HCT116 (cell line): ENCODE data around the gene TMEM47. TPM values are rescaled to one million over a fixed set of nuclear protein-coding genes. Genes with fewer than 3 reads are reported as not detected.

Experiments used
- ATAC-seq: fragments of 200-7000 bp; cut with Tn5 transposase; 2 replicates; pipeline ENCODE4 v1.9.1; 2020; ENCODE audit warnings: mild to moderate bottlenecking, moderate library complexity
- BruUV-seq: library from RNA; stranded (reverse); fragments of 400-500 nt; replicated peaks from 2 replicates; lab custom pipeline; 2021; lab: Mats Ljungman, UMichigan
- CTCF ChIA-PET: fragments of 300-600 bp; sonication (Branson Sonifier 250); formaldehyde crosslinking; loops from one replicate; lab custom pipeline; 2021; ENCODE audit warnings: antibody characterized with exemption; lab: Charles Lee
- POLR2A ChIA-PET: fragments of 300-600, 350-600 bp; sonication (Branson Sonifier 250); formaldehyde crosslinking; loops from one replicate; lab custom pipeline; 2021; ENCODE audit warnings: antibody characterized with exemption; lab: Charles Lee
- RAD21 ChIA-PET, 2 experiments: fragments of 300-600 bp; sonication (Branson Sonifier 250); formaldehyde crosslinking; loops; one replicate each; lab custom pipeline; 2023; ENCODE audit warnings: low total read pairs in 2 of 2; ENCODE audit not compliant: uncharacterized antibody in 2 of 2, unreplicated experiment in 2 of 2, low non-redundant PET in 1 of 2; lab: Charles Lee
- DNase-seq: peaks from one replicate; pipeline ENCODE4 v3.0.0-alpha.2; 2010; ENCODE audit warnings: low read depth, low spot score
- H2AFZ ChIP-seq: fragments of 200-600 bp; shearing (Covaris generic), sonication (generic); 2 replicates; pipeline ENCODE4 v1.6.1; 2017; ENCODE audit warnings: low read depth, mixed run types, mixed read lengths, antibody characterized with exemption, low read length; ENCODE audit not compliant: poor library complexity, severe bottlenecking
- H3K27ac ChIP-seq: 2 replicates; pipeline ENCODE4 v1.5.1; 2012; ENCODE audit warnings: low read depth, low read length
- H3K27me3 ChIP-seq: fragments of 200-600 bp; sonication (generic); 2 replicates; pipeline ENCODE4 v1.6.1; 2016; ENCODE audit warnings: mixed run types, low read length, mixed read lengths; ENCODE audit not compliant: insufficient read depth
- H3K36me3 ChIP-seq, 2 experiments: fragments of 200-500 bp in 1 of 2; fragments of 200-600 bp in 1 of 2; sonication (Bioruptor generic) in 1 of 2; sonication (generic) in 1 of 2; 2 replicates each; pipeline versions ENCODE4 v1.5.1 to v1.6.1; 2014 to 2016; ENCODE audit warnings: low read length in 2 of 2, inconsistent platforms in 1 of 2, mixed read lengths in 1 of 2, mixed run types in 1 of 2; ENCODE audit not compliant: insufficient read depth in 2 of 2, control insufficient read depth in 1 of 2
- H3K4me1 ChIP-seq, 2 experiments: fragments of 200-600 bp in 1 of 2; sonication (generic) in 1 of 2; 2 replicates each; pipeline versions ENCODE4 v1.5.1 to v1.6.1; 2012 to 2017; ENCODE audit warnings: low read length in 2 of 2, inconsistent platforms in 1 of 2, mild to moderate bottlenecking in 1 of 2, mixed read lengths in 1 of 2, mixed run types in 1 of 2, moderate library complexity in 1 of 2; ENCODE audit not compliant: insufficient read depth in 2 of 2, control insufficient read depth in 1 of 2
- H3K4me2 ChIP-seq: fragments of 200-600 bp; sonication (generic); 2 replicates; pipeline ENCODE4 v1.6.1; 2017; ENCODE audit warnings: mixed run types, low read length, mixed read lengths
- H3K4me3 ChIP-seq, 2 experiments: fragments of 200-600 bp in 1 of 2; sonication (generic) in 1 of 2; replicated peaks in 1 of 2; 2 replicates each; pipeline ENCODE4 v1.5.1; 2011 to 2016; ENCODE audit warnings: low read length in 2 of 2, control low read depth in 1 of 2, low read depth in 1 of 2, mild to moderate bottlenecking in 1 of 2, mixed read lengths in 1 of 2, mixed run types in 1 of 2
- H3K79me2 ChIP-seq: fragments of 200-600 bp; sonication (generic); 2 replicates; pipeline ENCODE4 v1.6.1; 2017; ENCODE audit warnings: mild to moderate bottlenecking, mixed run types, low read length, moderate library complexity, mixed read lengths; ENCODE audit not compliant: insufficient read depth
- H3K9ac ChIP-seq: fragments of 200-600 bp; sonication (generic); 2 replicates; pipeline ENCODE4 v1.6.1; 2016; ENCODE audit warnings: low read length, mixed read lengths
- H3K9me2 ChIP-seq: fragments of 200-600 bp; sonication (generic), shearing (Covaris generic); 2 replicates; pipeline ENCODE4 v1.6.1; 2017; ENCODE audit warnings: mixed run types, mild to moderate bottlenecking, moderate library complexity; ENCODE audit not compliant: insufficient read depth
- H3K9me3 ChIP-seq, 2 experiments: fragments of 200-500 bp in 1 of 2; fragments of 200-600 bp in 1 of 2; sonication (Bioruptor generic) in 1 of 2; sonication (generic) in 1 of 2; 2 replicates each; pipeline ENCODE4 v1.6.1; 2014 to 2017; ENCODE audit warnings: low read length in 2 of 2, mixed read lengths in 2 of 2, inconsistent platforms in 1 of 2, low read depth in 1 of 2, mild to moderate bottlenecking in 1 of 2, mixed run types in 1 of 2, moderate library complexity in 1 of 2; ENCODE audit not compliant: control insufficient read depth in 1 of 2, insufficient read depth in 1 of 2
- H4K20me1 ChIP-seq: fragments of 200-600 bp; sonication (generic), shearing (Covaris generic); 2 replicates; pipeline ENCODE4 v1.6.1; 2017; ENCODE audit warnings: mixed run types, mild to moderate bottlenecking, moderate library complexity; ENCODE audit not compliant: insufficient read depth
- CEBPB ChIP-seq: IDR thresholded peaks from 2 replicates; pipeline ENCODE4 v1.6.1; 2012; ENCODE audit warnings: low read depth
- CTCF ChIP-seq, 3 experiments: fragments of 200-600 bp in 1 of 3; sonication (generic) in 1 of 3; IDR thresholded peaks in 2 of 3; conservative IDR thresholded peaks in 1 of 3; 2 replicates each; pipeline ENCODE4 v1.5.1; 2012 to 2017; ENCODE audit warnings: low read depth in 2 of 3, low read length in 2 of 3, antibody characterized with exemption in 1 of 3, borderline replicate concordance in 1 of 3, control low read depth in 1 of 3, mild to moderate bottlenecking in 1 of 3, mixed read lengths in 1 of 3, mixed run types in 1 of 3, moderate library complexity in 1 of 3; ENCODE audit not compliant: insufficient read depth in 1 of 3
- EGR1 ChIP-seq: IDR thresholded peaks from 2 replicates; pipeline ENCODE4 v1.6.1; 2012; ENCODE audit warnings: low read depth
- ELF1 ChIP-seq: IDR thresholded peaks from 2 replicates; pipeline ENCODE4 v1.6.1; 2012; ENCODE audit warnings: low read depth, borderline replicate concordance
- EZH2 ChIP-seq: fragments of 200-600 bp; sonication (generic); IDR thresholded peaks from 2 replicates; pipeline ENCODE4 v1.6.1; 2017; ENCODE audit warnings: antibody characterized with exemption, mixed run types
- EZH2phosphoT487 ChIP-seq: fragments of 200-600 bp; IDR thresholded peaks from 2 replicates; pipeline ENCODE4 v1.6.1; 2018; ENCODE audit warnings: antibody characterized with exemption, borderline replicate concordance
- JUND ChIP-seq: IDR thresholded peaks from 2 replicates; pipeline ENCODE4 v1.6.1; 2012
- MAX ChIP-seq: IDR thresholded peaks from 2 replicates; pipeline ENCODE4 v1.6.1; 2012
- POLR2A ChIP-seq: IDR thresholded peaks from 2 replicates; pipeline ENCODE4 v1.7.0; 2011; ENCODE audit warnings: borderline replicate concordance; ENCODE audit not compliant: insufficient read depth, insufficient read length; ENCODE audit errors: extremely low read depth
- POLR2AphosphoS5 ChIP-seq: IDR thresholded peaks from 2 replicates; pipeline ENCODE4 v1.6.1; 2011; ENCODE audit warnings: mild to moderate bottlenecking, low read depth, low read length, moderate library complexity
- RAD21 ChIP-seq: IDR thresholded peaks from 2 replicates; pipeline ENCODE4 v1.6.1; 2012; ENCODE audit warnings: low read depth, mild to moderate bottlenecking
- REST ChIP-seq: IDR thresholded peaks from 2 replicates; pipeline ENCODE4 v1.6.1; 2012; ENCODE audit warnings: low read depth
- SIN3A ChIP-seq: IDR thresholded peaks from 2 replicates; pipeline ENCODE4 v1.6.1; 2012; ENCODE audit warnings: low read depth
- SP1 ChIP-seq: IDR thresholded peaks from 2 replicates; pipeline ENCODE4 v1.6.1; 2012; ENCODE audit warnings: low read depth
- TCF7L2 ChIP-seq: IDR thresholded peaks from 2 replicates; pipeline ENCODE4 v1.7.0; 2011; ENCODE audit warnings: borderline replicate concordance, inconsistent platforms; ENCODE audit not compliant: insufficient read depth, insufficient read length; ENCODE audit errors: extremely low read depth
- ZBTB33 ChIP-seq: IDR thresholded peaks from 2 replicates; pipeline ENCODE4 v1.6.1; 2011; ENCODE audit warnings: mild to moderate bottlenecking, low read length, moderate library complexity; ENCODE audit not compliant: insufficient replicate concordance; ENCODE audit errors: extremely low read depth
- ZFX ChIP-seq: fragments of 450-650 bp; IDR thresholded peaks from 2 replicates; pipeline ENCODE4 v1.6.1; 2017
- intact Hi-C: fragments of 100-400 bp; cut with micrococcal nuclease; formaldehyde crosslinking; loops from 2 replicates; pipeline ENCODE4 v1.10.0; 2022
- total RNA-seq: library from RNA; stranded (reverse); gene quantifications from one replicate; pipeline ENCODE4 v1.2.1, GENCODE V29; 2021; ENCODE audit not compliant: unreplicated experiment

Gene TMEM47
- total RNA-seq, 1 experiment from 2014 or later: 0.10 TPM

- H3K9ac ChIP-seq: no peak overlapping the region
- H3K27me3 ChIP-seq: no peaks in the 10 kb centered on the region
- no peaks in the 10 kb centered on the region for H3K9me2 ChIP-seq
- no peak for ATAC-seq
- H2AFZ ChIP-seq: no peak overlapping the region
- TF ChIP-seq RAD21: no peak
- no peak for TF ChIP-seq POLR2A
- TF ChIP-seq MAX: no peak
- no peak for TF ChIP-seq ZBTB33
- no peak for TF ChIP-seq EZH2
- TF ChIP-seq ELF1: no peak
- TF ChIP-seq REST: no peak
- TF ChIP-seq SIN3A: no peak
- no peak for TF ChIP-seq JUND
- no peak for TF ChIP-seq POLR2AphosphoS5
- TF ChIP-seq SP1: no peak
- TF ChIP-seq CEBPB: no peak
- no peak for TF ChIP-seq ZFX
- no peak for TF ChIP-seq EGR1
- TF ChIP-seq EZH2phosphoT487: no peak
- no peak for TF ChIP-seq TCF7L2
- TF ChIP-seq CTCF (IDR thresholded peaks at IDR 0.05 in 2 of 3, conservative IDR thresholded peaks at IDR 0.05 in 1 of 3; ENCODE audit: borderline replicate concordance in 1 of 3, insufficient read depth in 1 of 3, low read depth in 2 of 3, low read length in 2 of 3): no peak
- no peaks in the 10 kb centered on the region for H3K79me2 ChIP-seq
- H3K36me3 ChIP-seq: no peaks in the 10 kb centered on the region
- DNase-seq: no peak
- H3K4me2 ChIP-seq: no peak overlapping the region
- ChIA-PET CTCF (no interaction called here), POLR2A (no interaction called here), RAD21 (no interaction called here)
- BruUV-seq: no TSS peak
- H3K4me3 ChIP-seq: no peak overlapping the region
- H4K20me1 ChIP-seq: no peaks in the 10 kb centered on the region
- H3K9me3 ChIP-seq: no peaks in the 10 kb centered on the region
- no peak overlapping the region for H3K27ac ChIP-seq
- H3K4me1 ChIP-seq: no peaks in the 10 kb centered on the region
- intact Hi-C loops: no loop called here
Observed at GRCh38 chrX:34585561-34585960, 71.5 kb downstream of the TMEM47 start.
